Right lung (tissue), 5 donors: Measurements from ENCODE around the gene LGR4. TPM values are rescaled to one million over a fixed set of nuclear protein-coding genes. Genes with fewer than 3 reads are reported as not detected.
"Not testable (repeated sequence)": the region's sequence is repeated elsewhere in the genome, so short reads cannot be mapped to it uniquely, and the experiment has no call there.

Source experiments
- DNase-seq, 2 donors: peaks; one replicate each; pipeline ENCODE4 v3.0.0-alpha.2; 2013
- polyA plus RNA-seq, 5 donors: library from polyadenylated mRNA; unstranded; fragments of 120-200 nt; gene quantifications; one replicate each; pipeline versions ENCODE4 v1.2.1 to v1.2.3, GENCODE V29; 2013; ENCODE audit warnings: inconsistent platforms in 1 of 5, low replicate concordance in 1 of 5; ENCODE audit not compliant: insufficient read length in 5 of 5, insufficient read depth in 1 of 5

LGR4 gene
- polyA plus RNA-seq, 5 donors = 12.3 to 26.3 (median 21.4) TPM

GRCh38 chr11:27459191-27459590 is 13.4 kb downstream of the LGR4 start:
- DNase-seq = no peak

GRCh38 chr11:27458182-27458581 is 14.4 kb downstream of the LGR4 start:
- no peak for DNase-seq

GRCh38 chr11:27456795-27457329 is 15.7 kb downstream of the LGR4 start:
- DNase-seq = no peak

GRCh38 chr11:27456140-27456794 is 16.3 kb downstream of the LGR4 start:
- DNase-seq = no peak

DNA sequence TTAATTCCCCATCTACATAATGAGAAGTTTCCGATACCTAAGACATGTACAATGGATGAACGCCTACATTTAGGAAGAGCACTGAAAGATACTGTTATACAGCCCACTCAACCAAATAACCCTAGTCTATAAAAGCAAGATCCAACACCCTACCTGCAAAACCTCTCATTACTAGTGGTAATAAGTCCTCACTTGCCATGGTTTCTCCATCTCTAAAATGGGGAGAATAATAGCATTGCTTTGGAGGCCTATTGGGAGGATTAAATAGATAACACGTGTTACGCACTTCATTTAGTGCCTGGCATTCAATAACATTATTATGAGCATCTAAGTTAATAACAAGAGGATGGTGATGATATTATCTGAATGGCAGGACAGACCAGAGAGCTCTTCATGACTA is 16.9 kb downstream of the LGR4 start:
- DNase-seq = no peak

DNA sequence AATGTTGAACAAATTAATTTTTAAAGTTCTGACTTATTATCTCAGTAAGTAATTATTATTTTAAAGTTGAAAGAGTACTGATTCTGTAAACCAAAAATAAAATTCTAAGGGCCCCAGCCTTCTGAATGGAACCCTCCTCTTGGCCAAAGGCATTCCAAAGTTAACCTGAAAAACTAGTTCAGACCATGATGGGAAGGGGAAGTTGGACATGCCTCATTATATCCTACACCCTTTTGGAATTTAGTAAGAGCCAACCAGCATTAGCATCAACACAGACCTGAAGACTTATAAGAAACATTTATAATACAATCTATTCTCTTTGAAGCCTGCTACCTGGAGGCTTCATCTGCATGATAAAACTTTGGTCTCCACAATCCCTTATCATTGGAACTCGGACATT is 18.9 kb downstream of the LGR4 start:
- DNase-seq = no peak

- no peak for DNase-seq
Measured at GRCh38 chr11:27452147-27452546, 20.4 kb downstream of the LGR4 start.

GRCh38 chr11:27451244-27451965 is 21.2 kb downstream of the LGR4 start:
- DNase-seq = no peak

DNA sequence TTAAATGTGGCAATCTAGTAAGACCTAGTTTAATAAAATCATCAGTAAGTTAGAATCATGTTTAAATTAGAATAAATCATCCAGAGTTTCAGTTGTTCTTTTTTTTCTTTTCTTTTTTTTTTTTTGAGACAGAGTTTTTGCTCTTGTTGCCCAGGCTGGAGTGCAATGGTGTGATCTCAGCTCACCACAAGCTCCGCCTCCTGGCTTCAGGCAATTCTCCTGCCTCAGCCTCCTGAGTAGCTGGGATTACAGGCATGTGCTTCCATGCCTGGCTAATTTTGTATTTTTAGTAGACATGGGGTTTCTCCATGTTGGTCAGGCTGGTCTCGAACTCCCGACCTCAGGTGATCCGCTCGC is 24.4 kb downstream of the LGR4 start:
- DNase-seq = not testable (repeated sequence)

GRCh38 chr11:27447288-27448183 is 25.1 kb downstream of the LGR4 start:
- DNase-seq = no peak

DNA sequence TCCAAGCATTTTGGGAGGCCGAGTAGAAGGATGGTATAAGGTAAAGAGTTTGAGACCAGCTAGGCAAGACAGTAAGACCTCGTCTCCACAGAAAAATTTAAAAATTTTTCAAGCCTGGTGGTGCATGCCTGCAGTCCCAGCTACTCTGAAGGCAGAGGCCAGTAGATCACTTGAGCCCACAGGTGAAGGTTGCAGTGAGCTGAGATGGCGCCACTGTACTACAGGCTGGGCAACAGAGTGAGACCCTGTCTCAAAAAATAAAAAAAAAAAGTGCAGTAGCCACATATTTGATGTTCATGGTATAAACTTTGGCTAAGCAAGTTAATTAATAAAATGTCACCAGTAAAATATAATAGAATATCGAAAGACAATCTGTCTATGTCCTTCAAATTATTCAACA is 27.0 kb downstream of the LGR4 start:
- DNase-seq = no peak

DNA sequence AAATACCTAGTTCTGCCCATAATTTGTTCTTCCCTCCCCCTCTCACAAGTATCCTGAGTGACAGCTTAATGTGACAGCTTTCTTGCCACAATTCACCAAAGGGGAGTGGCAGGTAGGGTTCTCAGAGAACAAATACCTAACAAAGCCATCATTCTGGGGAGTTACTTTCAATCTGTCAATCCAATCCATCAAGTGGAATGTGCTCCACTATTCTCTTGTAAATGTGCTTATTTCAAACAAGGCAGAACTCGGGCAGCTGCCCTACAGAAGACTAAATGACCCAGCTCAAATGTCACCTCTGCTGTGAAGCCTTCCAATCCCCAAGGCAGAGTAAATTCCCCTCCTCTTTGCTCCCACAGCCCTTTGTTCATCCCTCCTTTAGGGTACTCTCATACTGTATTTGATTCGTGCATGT is 27.8 kb downstream of the LGR4 start:
- DNase-seq = no peak

GRCh38 chr11:27443746-27444507 is 28.7 kb downstream of the LGR4 start:
- no peak for DNase-seq

GRCh38 chr11:27443227-27443626 is 29.4 kb downstream of the LGR4 start:
- DNase-seq = no peak

DNA sequence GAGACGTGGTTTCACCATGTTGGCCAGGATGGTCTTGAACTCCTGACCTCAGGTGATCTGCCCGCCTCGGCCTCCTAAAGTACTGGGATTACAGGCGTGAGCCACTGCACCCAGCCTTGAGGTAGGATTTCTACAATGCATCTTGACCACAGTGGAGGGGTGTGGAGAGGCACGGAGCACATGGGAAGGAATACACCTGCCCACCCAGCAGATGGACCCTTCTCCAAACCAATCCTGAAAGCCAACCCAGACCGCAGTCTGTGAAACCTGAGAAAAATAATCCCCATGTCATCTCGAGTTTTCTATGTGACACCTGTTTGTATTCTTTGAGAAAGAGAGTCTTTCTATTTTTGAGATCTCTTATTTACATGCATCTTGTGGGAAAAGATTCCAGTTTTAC is 32.5 kb downstream of the LGR4 start:
- no peak for DNase-seq

DNA sequence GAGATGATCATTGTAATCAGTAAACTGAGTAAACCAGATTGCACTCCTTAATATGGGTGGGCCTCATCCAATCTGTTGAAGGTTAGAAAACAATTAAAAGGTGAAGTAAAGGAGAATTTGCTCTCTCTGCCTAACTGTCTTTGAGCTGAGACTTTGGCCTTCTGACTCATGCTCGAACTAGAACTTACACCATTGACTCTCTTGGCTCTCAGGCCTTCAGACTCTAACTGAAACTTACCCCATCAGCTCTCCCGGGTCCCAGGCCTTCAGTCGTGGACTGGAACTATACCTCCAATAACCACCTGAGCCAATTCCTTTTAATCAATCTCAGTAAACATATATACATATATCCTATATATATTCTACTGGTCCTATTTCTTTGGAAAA is 34.0 kb downstream of the LGR4 start:
- DNase-seq = no peak

DNA sequence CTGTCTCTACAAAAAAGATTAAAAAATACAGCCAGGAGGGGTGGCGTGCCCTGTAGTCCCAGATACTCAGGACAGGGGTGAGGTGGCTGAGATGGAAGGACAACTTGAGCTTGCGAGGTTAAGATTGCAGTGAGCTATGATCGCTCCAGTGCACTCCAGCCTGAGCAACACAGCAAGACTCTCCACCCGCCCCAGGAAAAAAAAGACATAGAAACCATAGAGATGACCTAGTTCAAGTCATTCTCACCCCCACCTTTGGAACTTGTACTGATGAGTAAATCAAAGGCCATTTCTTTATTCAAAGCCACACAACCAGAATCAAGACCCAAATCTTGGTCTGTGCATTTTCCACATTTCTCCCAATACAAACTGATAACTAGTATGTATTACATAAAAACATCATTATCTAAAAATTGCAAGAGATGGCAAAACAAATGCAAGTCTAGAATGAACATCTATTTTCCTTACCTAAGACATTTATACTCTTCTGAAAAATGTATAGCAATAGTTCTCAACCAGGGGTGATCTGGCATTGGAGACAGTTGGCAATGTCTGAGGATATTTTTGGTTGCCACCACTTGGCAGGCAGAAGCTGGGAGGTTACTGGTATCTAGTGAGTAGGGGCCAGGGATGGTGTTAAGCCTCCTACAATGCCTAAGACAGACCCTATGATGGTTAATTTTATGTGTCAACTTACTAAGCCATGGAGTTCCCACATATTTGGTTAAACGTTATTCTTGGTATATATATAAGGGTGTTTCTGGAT is 34.6 kb downstream of the LGR4 start:
- DNase-seq = no peak

DNA sequence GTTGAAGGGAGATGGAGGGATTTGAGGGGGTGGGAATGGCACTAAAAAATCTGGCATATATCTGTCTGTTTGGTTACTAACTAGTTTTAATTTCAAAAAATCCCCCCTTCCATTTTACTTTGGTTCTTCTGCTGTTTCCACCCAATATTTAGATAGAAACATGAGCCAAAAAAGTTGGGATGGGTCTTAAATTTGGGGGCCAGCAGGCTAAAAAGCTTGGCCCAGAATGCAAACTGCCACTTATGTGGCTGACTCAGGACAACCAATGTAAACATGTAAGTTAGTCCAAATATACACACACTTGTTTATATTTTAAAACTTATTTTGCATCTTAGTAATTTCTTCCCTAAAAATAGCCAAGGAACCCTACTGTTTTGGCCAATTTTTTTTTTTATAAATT is 35.7 kb downstream of the LGR4 start:
- no peak for DNase-seq

GRCh38 chr11:27433742-27434141 is 38.8 kb downstream of the LGR4 start:
- DNase-seq = no peak

- no peak for DNase-seq
Measured at GRCh38 chr11:27431808-27432207, 40.8 kb downstream of the LGR4 start.
